OCI-M1 (cell line): Measurements from ENCODE around the gene NKAPD1.
"Not testable (repeated sequence)": the region's sequence is repeated elsewhere in the genome, so short reads cannot be mapped to it uniquely, and the experiment has no call there.

ENCODE experiments used
- DNase-seq: peaks from one replicate; lab custom pipeline; 2025; lab: John Stamatoyannopoulos, UW

The NKAPD1 gene, protein sequence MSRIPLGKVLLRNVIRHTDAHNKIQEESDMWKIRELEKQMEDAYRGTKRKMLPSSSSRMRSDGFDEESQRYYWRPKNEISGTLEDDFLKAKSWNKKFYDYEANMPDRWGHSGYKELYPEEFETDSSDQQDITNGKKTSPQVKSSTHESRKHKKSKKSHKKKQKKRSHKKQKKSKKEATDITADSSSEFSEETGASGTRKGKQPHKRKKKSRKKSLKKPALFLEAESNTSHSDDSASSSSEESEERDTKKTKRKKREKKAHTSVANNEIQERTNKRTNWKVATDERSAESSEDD

DNA sequence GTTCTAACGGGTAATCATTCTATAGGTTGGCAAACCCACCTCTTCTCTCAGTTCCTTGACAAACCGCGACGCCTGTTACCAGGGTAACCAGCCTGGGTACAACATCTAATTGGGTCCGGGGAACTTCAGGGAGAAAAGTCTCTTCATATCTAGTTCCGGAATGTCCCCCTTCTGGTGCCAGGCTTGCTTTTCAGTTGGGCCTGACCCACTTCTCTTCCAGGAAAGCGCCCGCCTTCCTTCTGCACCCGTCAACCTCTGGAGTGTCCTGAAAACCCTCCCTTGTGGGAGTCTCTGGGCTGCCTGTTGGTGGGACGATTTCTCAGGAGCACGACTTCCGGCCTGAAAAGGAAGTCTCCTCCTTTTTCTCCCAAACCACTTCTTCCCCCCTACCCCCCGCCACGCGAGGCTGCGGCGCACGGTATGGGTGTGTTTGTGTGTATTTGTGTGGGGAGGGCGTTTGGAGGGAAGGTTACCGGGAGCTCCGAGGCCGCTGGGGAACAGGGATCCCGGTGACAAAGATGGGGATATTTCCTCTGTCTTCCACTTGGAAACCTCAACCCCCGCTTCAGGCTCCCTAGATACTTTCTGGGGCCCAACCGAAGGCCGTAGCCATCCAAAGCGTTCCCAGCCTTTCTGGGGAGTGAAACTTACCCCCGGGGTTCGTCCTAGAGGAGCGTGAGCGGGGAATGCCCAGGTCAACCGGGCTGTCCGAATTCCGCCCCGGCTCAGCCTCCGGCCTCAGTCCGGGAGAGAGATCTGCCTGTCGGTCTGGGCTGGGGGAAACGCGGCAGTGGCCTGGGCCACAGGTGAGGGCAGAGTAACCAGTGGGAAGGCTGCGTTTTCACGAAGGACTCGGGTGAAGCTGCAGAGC lies at the start of gene NKAPD1, which contains the start of gene PIH1D2:
Gene NKAPD1 (plus strand): TSS at position 359 of the 871 bp plus-strand sequence. CDS start 1,276 bp downstream, outside the sequence.
Gene PIH1D2 (minus strand): TSS at position 77 of the 871 bp plus-strand sequence. CDS start 843 bp downstream, outside the sequence.
- peak; percentile 97 for DNase-seq

DNA sequence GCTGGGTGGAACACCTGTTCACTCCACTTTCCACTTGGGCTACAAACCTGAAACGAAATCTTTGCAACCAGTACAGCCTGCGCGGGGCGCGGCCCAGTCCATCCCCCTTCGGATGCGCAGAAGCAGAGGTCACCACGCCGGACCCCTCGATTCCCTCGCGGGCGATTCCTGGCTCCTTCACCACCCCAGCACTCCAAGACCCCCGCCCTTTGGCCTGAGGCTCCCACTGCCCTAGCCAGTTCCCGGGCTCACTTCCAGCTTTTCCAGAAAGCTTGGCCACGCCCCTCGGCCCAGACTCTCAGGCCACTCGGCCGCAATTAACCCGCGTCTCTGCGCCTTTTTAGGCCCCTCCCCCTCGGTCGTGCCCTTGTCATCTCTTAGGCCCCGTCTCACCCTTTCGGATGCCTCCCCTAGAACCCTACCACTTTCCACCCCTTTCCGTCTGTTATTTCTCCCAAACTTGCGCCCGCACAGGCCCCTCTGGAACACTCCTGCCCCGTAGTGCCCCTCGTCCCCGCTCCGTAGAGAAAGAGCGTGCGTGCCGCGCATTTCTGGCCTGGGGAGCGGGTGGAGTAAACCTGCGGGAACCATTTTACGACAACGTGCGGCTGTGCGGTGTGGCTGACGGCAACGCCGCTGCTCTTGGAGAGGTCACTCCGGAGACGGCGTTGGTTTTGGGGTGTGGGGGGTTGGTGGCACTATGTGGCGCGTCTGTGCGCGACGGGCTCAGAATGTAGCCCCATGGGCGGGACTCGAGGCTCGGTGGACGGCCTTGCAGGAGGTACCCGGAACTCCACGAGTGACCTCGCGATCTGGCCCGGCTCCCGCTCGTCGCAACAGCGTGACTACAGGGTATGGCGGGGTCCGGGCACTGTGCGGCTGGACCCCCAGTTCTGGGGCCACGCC lies 49.1 kb upstream of the NKAPD1 start, which contains the start of gene DLAT:
Gene DLAT (plus strand): TSS at position 636 of the 906 bp plus-strand sequence. CDS start 65 bp downstream, at position 701.
- peak; percentile 98 for DNase-seq

DNA sequence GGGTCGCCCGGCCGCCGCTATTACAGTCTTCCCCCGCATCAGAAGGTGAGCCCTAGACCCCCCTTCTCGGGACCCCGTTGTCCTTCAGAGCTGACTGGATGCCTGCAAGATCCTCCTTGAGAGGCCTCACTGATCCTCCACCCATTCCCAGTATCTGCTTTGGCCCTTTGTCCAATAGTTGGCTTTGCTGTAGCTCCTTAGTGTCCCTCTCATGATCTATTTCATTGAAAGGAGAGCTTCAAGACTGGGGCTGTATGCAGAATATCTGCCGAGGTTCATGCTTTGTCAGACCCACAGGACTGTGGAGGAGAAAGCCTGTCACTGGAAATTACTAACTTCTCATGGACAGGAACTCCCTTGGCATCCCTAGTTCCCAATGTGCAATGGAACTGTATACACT lies 48.4 kb upstream of the NKAPD1 start:
- DNase-seq = peak; percentile 68

DNA sequence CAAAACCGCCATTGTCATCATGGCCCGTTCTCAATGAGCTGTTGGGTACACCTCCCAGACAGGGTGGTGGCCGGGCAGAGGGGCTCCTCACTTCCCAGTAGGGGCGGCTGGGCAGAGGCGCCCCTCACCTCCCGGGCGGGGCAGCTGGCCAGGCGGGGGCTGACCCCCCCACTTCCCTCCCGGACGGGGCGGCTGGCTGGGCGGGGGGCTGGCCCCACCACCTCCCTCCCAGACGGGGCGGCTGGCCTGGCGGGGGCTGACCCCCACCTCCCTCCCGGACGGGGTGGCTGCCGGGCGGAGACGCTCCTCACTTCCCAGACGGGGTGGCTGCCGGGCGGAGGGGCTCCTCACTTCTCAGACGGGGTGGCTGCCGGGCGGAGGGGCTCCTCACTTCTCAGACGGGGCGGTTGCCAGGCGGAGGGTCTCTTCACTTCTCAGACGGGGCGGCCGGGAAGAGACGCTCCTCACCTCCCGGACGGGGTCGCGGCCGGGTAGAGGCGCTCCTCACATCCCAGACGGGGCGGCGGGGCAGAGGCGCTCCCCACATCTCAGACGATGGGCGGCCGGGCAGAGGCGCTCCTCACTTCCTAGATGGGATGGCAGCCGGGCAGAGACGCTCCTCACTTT lies 47.2 kb upstream of the NKAPD1 start:
- DNase-seq = not testable (repeated sequence)

DNA sequence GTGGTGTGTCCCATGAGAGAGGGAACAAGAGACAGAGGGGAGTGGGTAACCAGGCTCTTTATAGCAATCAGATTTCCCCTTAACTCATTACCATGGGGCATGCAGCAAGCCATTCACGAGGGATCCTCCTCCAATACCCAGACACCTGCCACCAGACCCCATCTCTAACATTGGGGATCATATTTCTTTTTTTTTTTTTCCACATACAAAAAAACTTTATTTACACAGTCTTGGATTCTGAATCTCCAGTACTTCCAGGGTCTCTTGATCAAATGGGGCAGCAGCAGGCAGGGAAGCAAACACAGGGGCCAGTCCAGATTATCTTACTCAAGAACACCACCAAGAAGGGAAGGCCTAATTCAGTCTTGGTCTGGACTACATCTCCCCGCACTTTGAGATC lies 44.6 kb upstream of the NKAPD1 start:
- no peak for DNase-seq

DNA sequence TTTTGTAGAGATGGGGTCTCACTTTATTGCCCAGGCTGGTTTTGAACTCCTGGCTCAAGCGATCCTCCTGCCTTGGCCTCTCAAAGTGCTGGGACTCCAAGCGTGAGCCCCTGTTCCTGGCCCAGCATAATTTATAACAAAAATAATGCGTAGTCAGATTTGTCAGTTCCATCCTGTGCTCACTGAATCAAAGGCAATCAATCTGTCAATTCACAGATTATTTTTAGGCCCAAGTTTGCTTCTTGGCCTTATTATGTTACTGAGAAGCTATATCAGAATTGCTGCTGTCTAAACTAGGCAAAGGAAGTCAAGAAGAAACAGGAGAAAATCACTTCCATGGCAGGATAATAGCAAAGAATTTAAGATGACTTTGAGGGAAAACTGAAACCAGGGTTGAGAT lies 40.2 kb upstream of the NKAPD1 start:
- no peak for DNase-seq

DNA sequence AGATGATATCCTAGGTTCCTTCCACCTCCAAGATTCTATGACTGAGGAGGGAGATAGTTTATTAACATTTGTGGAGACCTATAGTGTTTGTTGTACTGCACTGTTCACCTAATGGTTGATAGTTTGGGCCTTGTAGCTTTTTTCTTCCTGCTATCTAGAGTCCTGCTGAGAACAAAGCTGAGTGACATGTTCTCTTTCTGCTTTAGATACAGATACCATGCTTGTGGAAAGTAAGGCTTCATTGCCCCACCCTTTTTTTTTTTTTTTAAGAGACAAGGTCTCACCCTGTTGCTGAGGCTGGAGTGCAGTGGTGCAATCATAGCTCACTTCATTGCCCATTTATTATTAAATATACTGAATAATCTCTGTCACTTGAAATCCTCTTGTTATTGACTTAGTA lies 36.6 kb upstream of the NKAPD1 start:
- no peak for DNase-seq

DNA sequence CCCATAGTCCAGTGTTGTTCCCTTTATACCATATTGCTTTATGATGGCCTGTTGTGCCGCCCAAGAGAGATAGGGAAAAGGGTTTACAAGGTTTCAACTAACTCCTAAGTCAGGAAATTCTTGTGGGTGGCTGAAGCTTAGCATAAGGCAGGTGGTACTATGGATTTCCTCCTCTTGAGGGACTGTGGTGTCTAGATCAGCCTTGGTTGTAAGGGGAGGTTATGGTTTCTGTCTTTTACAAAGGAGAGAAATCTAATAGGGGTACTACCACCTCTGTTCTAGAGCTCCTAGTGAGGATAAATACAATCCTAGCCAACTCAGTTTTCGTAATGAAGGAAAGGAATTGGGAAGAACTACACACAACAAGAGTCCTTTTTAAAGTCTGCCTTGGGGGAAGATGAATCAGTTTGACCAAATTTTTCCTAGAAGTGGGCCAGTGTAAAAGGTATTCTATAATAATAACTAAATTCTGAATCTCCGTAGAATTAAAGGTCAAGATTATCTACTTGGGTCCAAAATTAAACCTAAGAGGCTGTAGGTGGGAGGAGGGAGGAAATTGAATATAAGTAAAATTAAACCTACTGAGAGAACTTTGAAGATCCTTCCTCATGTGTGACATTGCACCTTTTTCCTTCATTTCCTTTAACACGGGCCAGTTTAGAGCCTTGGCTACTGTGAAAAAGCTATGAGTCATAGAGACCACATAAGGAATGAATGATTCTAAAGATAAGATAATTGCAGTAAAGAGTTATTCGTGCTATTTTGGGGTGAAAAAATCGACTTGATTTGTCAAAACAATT lies 31.7 kb upstream of the NKAPD1 start:
- DNase-seq = peak; percentile 83

DNA sequence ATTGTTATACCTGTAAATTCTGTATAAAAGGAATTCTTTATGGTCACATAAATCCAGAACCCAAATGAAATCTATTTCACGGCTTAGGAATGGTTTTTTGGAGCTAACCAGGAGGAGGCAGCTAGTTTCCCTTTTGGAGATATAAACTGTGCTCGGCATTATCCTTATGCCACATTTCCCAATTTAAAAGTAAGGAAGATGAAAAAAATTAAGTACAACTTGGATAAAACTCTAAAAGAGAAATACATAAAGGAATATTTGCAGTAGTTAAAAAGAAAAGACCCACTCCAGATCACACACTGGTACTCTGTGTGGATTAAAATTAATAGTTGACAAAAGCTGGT lies 31.2 kb upstream of the NKAPD1 start:
- DNase-seq = no peak

DNA sequence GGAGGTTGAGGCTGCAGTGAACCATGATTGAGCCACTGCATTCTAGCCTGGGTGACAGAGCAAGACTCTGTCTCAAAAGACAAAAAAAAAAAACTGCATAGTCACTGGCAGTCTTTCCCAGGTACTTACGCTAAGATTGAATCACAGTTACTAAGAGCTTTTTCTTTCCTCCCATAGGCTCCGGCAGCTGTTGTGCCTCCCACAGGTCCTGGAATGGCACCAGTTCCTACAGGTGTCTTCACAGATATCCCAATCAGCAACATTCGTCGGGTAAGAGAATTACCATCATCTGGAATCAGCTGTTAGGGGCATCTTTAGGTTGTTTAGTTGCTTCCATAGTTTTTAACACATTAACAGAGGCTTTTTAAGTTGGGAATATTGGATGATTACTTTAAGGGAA lies 29.1 kb upstream of the NKAPD1 start:
- no peak for DNase-seq

DNA sequence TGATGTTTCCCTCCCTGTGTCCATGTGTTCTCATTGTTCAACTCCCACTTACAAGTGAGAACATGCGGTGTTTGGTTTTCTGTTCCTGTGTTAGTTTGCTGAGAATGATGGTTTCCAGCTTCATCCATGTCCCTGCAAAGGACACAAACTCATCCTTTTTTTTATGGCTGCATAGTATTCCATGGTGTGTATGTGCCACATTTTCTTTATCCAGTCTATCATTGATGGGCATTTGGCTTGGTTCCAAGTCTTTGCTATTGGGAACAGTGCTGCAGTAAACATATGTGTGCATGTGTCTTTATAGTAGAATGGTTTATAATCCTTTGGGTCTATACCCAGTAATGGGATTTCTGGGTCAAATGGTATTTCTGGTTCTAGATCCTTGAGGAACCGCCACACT lies 27.5 kb upstream of the NKAPD1 start:
- not testable (repeated sequence) for DNase-seq

DNA sequence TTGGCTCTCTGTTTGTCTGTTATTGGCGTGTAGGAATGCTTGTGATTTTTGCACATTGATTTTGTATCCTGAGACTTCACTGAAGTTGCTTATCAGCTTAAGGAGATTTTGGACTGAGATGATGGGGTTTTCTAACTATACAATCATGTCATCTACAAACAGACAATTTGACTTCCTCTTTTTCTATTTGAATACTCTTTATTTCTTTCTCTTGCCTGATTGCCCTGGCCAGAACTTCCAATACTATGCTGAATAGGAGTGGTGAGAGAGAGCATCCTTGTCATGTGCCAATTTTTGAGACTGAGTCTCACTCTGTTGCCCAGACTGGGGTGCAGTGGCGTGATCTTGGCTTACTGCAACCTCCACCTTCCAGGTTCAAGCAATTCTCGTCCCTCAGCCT lies 25.8 kb upstream of the NKAPD1 start:
- peak; percentile 47 for DNase-seq

DNA sequence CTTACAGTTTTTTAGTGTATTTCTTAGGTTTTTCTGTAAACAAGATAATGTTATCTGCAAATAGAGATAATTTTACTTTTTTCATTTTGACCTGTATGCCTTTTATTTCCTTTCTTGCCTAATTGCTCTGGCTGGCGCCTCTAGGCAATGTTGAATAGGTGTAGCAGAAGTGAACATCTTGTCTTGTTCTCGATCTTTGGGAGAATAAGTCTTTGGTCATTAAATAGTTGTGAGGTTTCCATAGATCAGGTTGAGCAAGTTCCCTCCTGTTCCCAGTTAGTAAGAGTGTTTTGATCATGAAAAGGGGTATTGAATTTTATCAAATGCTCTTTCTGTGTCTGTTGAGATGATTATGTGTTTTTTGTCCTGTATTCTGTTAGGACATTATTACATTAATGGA lies 24.3 kb upstream of the NKAPD1 start:
- DNase-seq = no peak

DNA sequence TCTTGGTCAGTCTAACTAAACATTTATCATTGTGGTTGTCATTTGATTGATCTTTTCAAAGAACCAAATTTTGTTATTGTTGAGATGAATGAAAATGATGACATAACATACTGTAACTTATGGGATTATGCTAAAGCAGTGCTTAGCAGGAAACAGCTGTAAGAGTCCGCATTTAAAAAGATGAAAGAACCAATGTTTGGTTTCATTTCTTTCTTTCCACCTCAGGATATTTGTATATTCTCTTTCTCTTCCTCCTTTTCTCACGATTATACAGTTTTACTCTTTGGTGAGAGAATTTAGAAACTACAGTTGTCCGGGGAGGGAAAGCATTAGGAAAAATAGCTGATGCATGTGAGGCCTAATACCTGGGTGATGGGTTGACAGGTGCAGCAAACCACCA lies 23.4 kb upstream of the NKAPD1 start:
- DNase-seq = no peak

DNA sequence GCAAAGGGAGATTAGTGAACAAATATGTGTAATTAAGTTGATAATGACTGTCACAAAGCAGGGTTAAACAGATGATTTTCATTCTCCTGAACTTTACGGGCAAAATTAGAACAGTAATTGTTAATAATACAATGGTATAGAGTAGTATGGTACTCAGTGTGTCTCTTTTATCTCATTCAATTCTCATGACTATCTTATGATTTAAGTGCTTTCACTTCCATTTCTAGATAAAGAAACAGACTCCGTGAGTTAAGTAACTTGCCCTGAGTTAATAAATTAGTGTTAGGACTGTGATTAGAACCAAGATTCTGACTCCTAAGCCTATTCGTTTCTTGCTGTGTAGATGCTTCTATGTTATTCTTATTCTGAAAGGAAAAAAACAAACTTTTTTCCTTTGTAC lies 22.3 kb upstream of the NKAPD1 start:
- DNase-seq = no peak

DNA sequence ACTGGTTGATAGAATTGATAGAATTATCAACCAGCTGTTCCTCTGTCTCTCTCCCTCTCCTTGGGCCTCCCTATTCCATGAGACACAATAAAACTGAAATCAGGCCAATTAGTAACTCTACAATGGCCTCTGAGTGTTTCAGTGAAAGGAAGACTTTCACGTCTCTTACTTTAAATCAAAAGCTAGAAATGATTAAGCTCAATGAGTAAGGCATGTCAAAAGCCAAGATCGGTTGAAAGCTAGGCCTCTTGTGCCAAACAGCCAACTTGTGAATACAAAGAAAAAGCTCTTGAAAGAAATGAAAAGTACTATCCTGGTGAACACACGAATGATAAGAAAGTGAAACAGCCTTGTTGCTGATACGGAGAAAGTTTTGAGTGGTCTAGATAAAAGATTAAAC lies 16.9 kb upstream of the NKAPD1 start:
- DNase-seq = no peak

DNA sequence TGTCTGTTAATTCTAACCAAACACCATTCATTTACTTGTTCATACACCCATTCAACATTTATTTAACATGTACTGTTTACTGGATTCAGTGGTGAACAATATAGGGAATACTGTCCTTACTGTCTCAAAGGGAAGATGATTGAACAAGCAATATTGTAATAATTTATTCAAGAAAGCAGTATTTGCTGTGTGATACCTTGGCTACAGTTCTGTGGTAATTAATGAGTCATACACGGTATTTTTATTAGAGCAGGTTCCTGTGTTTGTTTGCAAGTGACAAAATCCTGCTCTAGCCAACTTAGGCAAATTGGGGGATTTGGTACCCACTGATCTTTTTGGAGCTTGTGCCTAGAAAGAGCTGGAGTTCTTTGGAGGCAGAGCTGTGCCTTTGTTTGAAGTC lies 16.0 kb upstream of the NKAPD1 start:
- no peak for DNase-seq

DNA sequence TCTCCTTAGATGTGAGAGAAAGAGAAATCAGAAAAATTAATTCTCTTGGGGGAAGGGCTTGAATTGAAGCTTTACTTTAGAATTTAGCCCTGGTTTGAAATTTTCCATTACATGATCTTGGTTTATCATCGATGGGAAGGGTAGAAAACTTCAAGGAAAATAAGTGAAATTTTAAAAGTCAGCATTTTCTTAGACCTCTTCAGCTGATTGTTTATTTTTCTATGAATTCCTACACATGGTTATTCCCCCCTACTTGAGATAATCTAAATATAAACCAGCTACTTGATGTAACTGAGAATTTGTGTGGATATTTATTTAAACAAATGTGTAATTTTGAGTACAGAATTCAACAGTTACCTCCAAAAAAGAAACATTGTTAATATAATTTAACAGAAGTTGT lies 11.2 kb upstream of the NKAPD1 start:
- DNase-seq = no peak

DNA sequence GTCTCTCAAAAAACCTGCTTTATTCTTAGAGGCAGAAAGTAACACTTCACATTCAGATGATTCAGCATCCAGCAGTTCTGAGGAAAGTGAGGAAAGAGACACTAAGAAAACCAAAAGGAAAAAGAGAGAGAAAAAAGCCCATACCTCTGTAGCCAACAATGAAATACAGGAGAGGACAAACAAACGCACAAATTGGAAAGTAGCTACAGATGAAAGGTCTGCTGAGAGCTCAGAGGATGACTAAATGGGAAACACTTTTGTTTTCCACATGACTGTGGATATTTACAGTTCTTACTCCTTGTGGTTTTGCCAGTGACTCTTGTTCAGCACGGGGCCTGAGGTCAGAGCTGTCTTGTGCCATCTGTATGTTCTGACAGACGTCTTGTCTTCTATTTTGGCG lies 8.6 kb downstream of the NKAPD1 start:
- peak; percentile 22 for DNase-seq

DNA sequence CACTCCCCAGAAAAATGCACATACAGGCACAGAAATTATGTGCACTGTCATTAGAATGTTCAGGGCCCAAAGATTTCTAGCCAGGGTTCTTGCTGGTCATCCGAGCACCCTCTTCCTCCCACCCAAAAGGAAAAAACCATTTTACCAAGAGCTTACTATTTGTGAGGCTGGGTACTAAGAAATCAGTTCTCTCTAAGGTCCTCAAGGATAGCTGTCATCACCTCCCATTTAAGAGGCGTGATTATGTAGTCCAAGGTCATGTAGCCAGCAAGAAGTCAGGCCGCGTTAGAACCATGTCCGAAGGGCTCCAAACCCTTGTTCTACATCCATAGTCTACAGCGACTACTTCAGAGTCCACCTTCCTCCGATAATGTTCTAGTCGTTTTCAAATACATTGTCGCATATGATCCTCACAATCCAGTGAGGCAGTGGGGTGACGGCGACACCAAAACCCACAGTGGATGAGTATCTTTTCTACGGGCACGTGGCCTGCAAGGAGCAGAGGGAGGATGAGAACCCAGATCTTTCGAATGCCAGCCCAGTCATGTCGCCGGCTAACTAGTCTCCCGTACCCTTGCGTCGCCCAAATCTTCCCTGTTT lies 11.8 kb downstream of the NKAPD1 start:
- peak; percentile 81 for DNase-seq
